GM23248 (cell line): ENCODE data around the gene SNX13. TPM values are rescaled to one million over a fixed set of nuclear protein-coding genes. Genes with fewer than 3 reads are reported as not detected.

Experiments used
- DNase-seq: peaks from one replicate; pipeline ENCODE4 v3.0.0-alpha.2; 2015
- H2AFZ ChIP-seq: fragments of 200-600 bp; sonication (generic); 2 replicates; pipeline ENCODE4 v1.6.1; 2016; ENCODE audit warnings: antibody characterized with exemption
- H3F3A ChIP-seq: fragments of 200-600 bp; sonication (generic); 2 replicates; pipeline ENCODE4 v1.6.1; 2016; ENCODE audit warnings: mild to moderate bottlenecking, antibody characterized with exemption, mixed run types; ENCODE audit not compliant: insufficient read depth
- H3K27ac ChIP-seq: fragments of 200-600 bp; sonication (generic); 2 replicates; pipeline ENCODE4 v1.5.1; 2016; ENCODE audit warnings: mild to moderate bottlenecking
- H3K27me3 ChIP-seq: fragments of 200-600 bp; sonication (generic); replicated peaks from 2 replicates; pipeline ENCODE4 v1.6.1; 2016; ENCODE audit warnings: mild to moderate bottlenecking; ENCODE audit not compliant: insufficient read depth
- H3K36me3 ChIP-seq: fragments of 200-600 bp; sonication (generic); 2 replicates; pipeline ENCODE4 v1.6.1; 2016; ENCODE audit warnings: low read depth, mild to moderate bottlenecking
- H3K4me1 ChIP-seq: fragments of 200-600 bp; sonication (generic); 2 replicates; pipeline ENCODE4 v1.6.1; 2016; ENCODE audit warnings: mild to moderate bottlenecking; ENCODE audit not compliant: insufficient read depth
- H3K4me2 ChIP-seq: fragments of 200-600 bp; sonication (generic); one replicate; pipeline ENCODE4 v1.6.1; 2016; ENCODE audit warnings: mild to moderate bottlenecking; ENCODE audit not compliant: unreplicated experiment
- H3K4me3 ChIP-seq: fragments of 200-600 bp; sonication (generic); 2 replicates; pipeline ENCODE4 v1.5.1; 2016; ENCODE audit warnings: mild to moderate bottlenecking
- H3K79me2 ChIP-seq: fragments of 200-600 bp; sonication (generic); 2 replicates; pipeline ENCODE4 v1.6.1; 2016; ENCODE audit warnings: mild to moderate bottlenecking; ENCODE audit not compliant: insufficient read depth
- H3K9ac ChIP-seq: fragments of 200-600 bp; sonication (generic); 2 replicates; pipeline ENCODE4 v1.6.1; 2016; ENCODE audit warnings: mild to moderate bottlenecking
- H3K9me2 ChIP-seq: fragments of 200-600 bp; sonication (generic); 2 replicates; pipeline ENCODE4 v1.6.1; 2016; ENCODE audit warnings: mixed run types, mild to moderate bottlenecking, moderate library complexity; ENCODE audit not compliant: insufficient read depth
- H3K9me3 ChIP-seq: fragments of 200-600 bp; sonication (generic); one replicate; pipeline ENCODE4 v1.6.1; 2017; ENCODE audit warnings: low read depth
- H4K20me1 ChIP-seq: fragments of 200-600 bp; sonication (generic); 2 replicates; pipeline ENCODE4 v1.6.0; 2016; ENCODE audit not compliant: insufficient read depth
- EZH2 ChIP-seq: fragments of 200-600 bp; sonication (generic); IDR thresholded peaks from 2 replicates; pipeline ENCODE4 v1.6.1; 2018; ENCODE audit warnings: antibody characterized with exemption, mild to moderate bottlenecking; ENCODE audit not compliant: insufficient read depth, poor library complexity, severe bottlenecking
- EZH2phosphoT487 ChIP-seq: fragments of 200-600 bp; sonication (generic); IDR thresholded peaks from 2 replicates; pipeline ENCODE4 v1.6.1; 2018; ENCODE audit warnings: antibody characterized with exemption, moderate library complexity, mild to moderate bottlenecking, low read depth; ENCODE audit not compliant: insufficient read depth
- WGBS, 2 experiments: methylation state at CpG; one replicate each; pipeline ENCODE4 v1.1.6; 2015 to 2017; ENCODE audit warnings: low lambda C conversion rate in 2 of 2, low coverage in 1 of 2; ENCODE audit errors: missing lambda C conversion rate in 2 of 2; 5-methylcytosine and 5-hydroxymethylcytosine counted together
- in situ Hi-C: fragments of 300-500 bp; cut with MboI; formaldehyde crosslinking; loops from 2 replicates; pipeline ENCODE4 v1.15.0; 2020
- polyA plus RNA-seq: library from polyadenylated mRNA; unstranded; fragments of >200 nt; fragmentation: Nextera tagmentation; extraction: Ambion mirVana; gene quantifications from 2 replicates; pipeline ENCODE4 v1.2.1, GENCODE V29; 2016
- total RNA-seq: library from RNA; depleted of rRNA; stranded (reverse); fragments of >200 nt; shearing (Covaris generic); gene quantifications from 2 replicates; pipeline ENCODE4 v1.2.3, GENCODE V29; 2014; rRNA removed

Gene SNX13
- total and polyA plus RNA-seq, 2 experiments from 2014 or later, result 21.8 to 34.2 TPM

DNA sequence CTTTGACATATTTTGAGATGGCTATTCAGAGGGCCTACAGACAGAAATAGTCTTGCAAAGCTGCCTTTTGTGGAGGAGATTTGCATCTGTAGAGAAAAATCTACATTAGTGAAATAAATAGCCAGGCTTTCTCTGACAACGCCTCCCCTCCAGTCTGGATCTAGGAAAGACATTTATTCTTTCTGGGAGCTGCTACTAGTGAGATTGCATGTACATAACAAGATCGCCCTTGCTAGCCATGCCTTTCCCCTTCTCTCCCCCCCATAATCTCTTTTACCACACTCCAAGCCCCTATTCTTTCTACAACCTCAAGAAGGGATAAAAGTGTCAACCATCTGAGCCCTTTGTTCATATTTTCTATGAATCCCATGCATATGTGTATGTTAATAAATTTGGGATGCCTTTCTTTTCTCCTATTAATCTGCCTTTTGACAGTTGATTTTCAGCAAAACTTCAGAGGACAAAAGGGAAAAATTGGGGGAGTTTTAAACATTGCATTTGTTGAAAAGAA, 194.2 kb downstream of the SNX13 start:
- H3F3A ChIP-seq, result no peaks in the 10 kb centered on the region
- no peaks in the 10 kb centered on the region for H3K36me3 ChIP-seq
- H3K9me2 ChIP-seq, result no peaks in the 10 kb centered on the region
- TF ChIP-seq EZH2 (no peak), EZH2phosphoT487 (no peak)
- H3K9ac ChIP-seq, result no peak overlapping the region
- H3K4me1 ChIP-seq, result no peaks in the 10 kb centered on the region
- H3K27ac ChIP-seq, result no peak overlapping the region
- DNase-seq, result no peak
- no peaks in the 10 kb centered on the region for H4K20me1 ChIP-seq
- WGBS, 2 experiments, result 66 to 83% methylated on average over 2 of the region's 2 CpGs
- H3K27me3 ChIP-seq, result no peaks in the 10 kb centered on the region
- H3K79me2 ChIP-seq, result no peaks in the 10 kb centered on the region
- no peaks in the 10 kb centered on the region for H3K9me3 ChIP-seq
- no peak overlapping the region for H3K4me3 ChIP-seq
- H3K4me2 ChIP-seq, result no peak overlapping the region
- no peak overlapping the region for H2AFZ ChIP-seq
- in situ Hi-C loops, result no loop called here

DNA sequence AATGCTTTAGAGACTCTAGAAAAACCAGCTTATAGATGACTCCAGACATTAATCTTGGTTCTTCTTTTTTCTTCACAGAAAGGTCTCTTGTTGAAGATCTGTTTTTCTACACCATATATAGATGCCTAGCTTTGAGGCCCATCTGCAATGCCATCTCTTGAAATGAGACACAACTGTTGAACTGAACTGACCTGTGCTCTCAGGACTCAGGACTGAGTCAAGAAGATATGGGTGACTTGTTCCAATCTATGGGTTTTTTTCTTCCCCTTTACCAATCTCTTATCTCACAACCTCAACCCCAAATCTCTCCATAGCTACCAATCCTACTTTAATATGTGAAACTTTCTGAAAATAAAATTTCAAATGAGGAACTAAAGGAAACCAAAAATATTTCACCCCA, 194.7 kb downstream of the SNX13 start:
- H3K27me3 ChIP-seq, result no peaks in the 10 kb centered on the region
- H3K9me3 ChIP-seq, result no peaks in the 10 kb centered on the region
- no peaks in the 10 kb centered on the region for H3K9me2 ChIP-seq
- H3K4me3 ChIP-seq, result no peak overlapping the region
- no peaks in the 10 kb centered on the region for H4K20me1 ChIP-seq
- in situ Hi-C loops, result no loop called here
- no peak overlapping the region for H2AFZ ChIP-seq
- no peaks in the 10 kb centered on the region for H3K36me3 ChIP-seq
- TF ChIP-seq EZH2phosphoT487 (no peak), EZH2 (no peak)
- no peak for DNase-seq
- no peaks in the 10 kb centered on the region for H3F3A ChIP-seq
- no peak overlapping the region for H3K9ac ChIP-seq
- H3K4me1 ChIP-seq, result no peaks in the 10 kb centered on the region
- H3K27ac ChIP-seq, result no peak overlapping the region
- no peaks in the 10 kb centered on the region for H3K79me2 ChIP-seq
- H3K4me2 ChIP-seq, result no peak overlapping the region

DNA sequence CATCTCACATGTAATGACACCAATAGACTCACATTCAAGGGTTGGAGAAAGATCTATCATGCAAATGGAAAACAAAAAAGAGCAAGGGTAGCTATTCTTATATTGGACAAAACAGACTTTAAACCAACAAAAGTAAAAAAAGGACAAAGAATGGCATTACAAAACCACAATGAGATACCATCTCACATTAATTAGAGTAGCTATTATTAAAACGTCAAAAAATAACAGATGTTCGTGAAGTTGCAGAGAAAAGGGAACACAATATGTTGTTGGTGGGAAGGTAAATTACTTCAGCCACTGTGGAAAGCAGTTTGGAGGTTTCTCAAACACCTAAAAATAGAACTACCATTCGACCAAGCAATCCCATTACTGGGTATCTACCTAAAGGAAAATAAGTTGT, 197.0 kb downstream of the SNX13 start:
- H3K4me2 ChIP-seq, result no peak overlapping the region
- no peak overlapping the region for H2AFZ ChIP-seq
- no peaks in the 10 kb centered on the region for H3K79me2 ChIP-seq
- H3K36me3 ChIP-seq, result no peaks in the 10 kb centered on the region
- H3K4me3 ChIP-seq, result no peak overlapping the region
- in situ Hi-C loops, result no loop called here
- no peak overlapping the region for H3K27ac ChIP-seq
- H3K27me3 ChIP-seq, result no peaks in the 10 kb centered on the region
- WGBS, 2 experiments, result 36 to 47% methylated on average over 3 of the region's 3 CpGs
- H3K4me1 ChIP-seq, result no peaks in the 10 kb centered on the region
- no peaks in the 10 kb centered on the region for H3F3A ChIP-seq
- H3K9me2 ChIP-seq, result no peaks in the 10 kb centered on the region
- TF ChIP-seq EZH2, result no peak
- no peak for TF ChIP-seq EZH2phosphoT487
- H4K20me1 ChIP-seq, result no peaks in the 10 kb centered on the region
- no peak overlapping the region for H3K9ac ChIP-seq
- H3K9me3 ChIP-seq, result no peaks in the 10 kb centered on the region
- DNase-seq, result no peak

DNA sequence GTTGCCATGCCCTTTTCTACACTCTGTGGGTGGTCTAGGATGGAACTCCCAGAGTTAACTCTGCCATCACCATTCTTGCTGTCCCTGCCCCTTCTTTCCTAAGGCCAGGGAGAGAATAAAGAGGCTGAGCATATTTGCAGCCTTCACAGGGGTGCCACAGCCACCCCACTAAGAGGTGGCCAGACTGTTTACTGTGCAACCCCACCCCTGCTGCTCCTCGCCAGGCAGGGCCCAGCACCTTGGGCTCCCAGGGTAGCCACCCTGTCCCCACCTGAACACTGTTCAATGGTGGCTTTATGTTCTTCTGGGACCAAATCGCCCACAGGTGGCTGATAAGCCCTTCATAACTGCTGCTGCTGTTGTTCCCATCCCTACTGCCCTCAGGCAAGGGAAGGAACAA, 198.9 kb downstream of the SNX13 start:
- Histone ChIP-seq H4K20me1 (no peaks in the 10 kb centered on the region), H3K4me2 (no peak overlapping the region), H3K27me3 (no peaks in the 10 kb centered on the region; the same call in 1 of the 2 replicates), H3F3A (no peaks in the 10 kb centered on the region), H3K9me3 (no peaks in the 10 kb centered on the region), H3K79me2 (no peaks in the 10 kb centered on the region), H3K36me3 (no peaks in the 10 kb centered on the region), H2AFZ (no peak overlapping the region), H3K4me1 (no peaks in the 10 kb centered on the region), H3K4me3 (no peak overlapping the region), H3K27ac (no peak overlapping the region), H3K9ac (no peak overlapping the region), H3K9me2 (no peaks in the 10 kb centered on the region)
- TF ChIP-seq EZH2 (no peak), EZH2phosphoT487 (no peak)
- no peak for DNase-seq
- in situ Hi-C loops, result no loop called here
- 25 to 40% methylated on average over 2 of the region's 2 CpGs for WGBS, 2 experiments

Other genes with a start within 250 kb of the SNX13 start
- not detected in 2 replicates for gene PRPS1L1, start 87.4 kb upstream of the SNX13 start, total RNA-seq
- not detected in 2 replicates for gene PRPS1L1, start 87.4 kb upstream of the SNX13 start, polyA plus RNA-seq